Subcutaneous adipose tissue (tissue), 4 donors: Measurements from ENCODE around the gene CFAP45. TPM values are rescaled to one million over a fixed set of nuclear protein-coding genes. Genes with fewer than 3 reads are reported as not detected.

Source experiments
- total RNA-seq, 4 donors: library from RNA; depleted of rRNA; stranded (reverse); fragments of >200 nt; gene quantifications; one replicate each; pipeline ENCODE4 v1.1.0, GENCODE V29; 2016
- TF ChIP-seq, protein P1 (sequence below): fragments of 450-650 bp; IDR thresholded peaks from one replicate; pipeline ENCODE4 v1.5.1; 2016; ENCODE audit warnings: low read depth, mild to moderate bottlenecking, control low read depth, antibody characterized with exemption, moderate library complexity

The CFAP45 gene
- total RNA-seq, 4 donors from 2014 or later: 0.85 to 1.3 TPM; not detected in 2

DNA sequence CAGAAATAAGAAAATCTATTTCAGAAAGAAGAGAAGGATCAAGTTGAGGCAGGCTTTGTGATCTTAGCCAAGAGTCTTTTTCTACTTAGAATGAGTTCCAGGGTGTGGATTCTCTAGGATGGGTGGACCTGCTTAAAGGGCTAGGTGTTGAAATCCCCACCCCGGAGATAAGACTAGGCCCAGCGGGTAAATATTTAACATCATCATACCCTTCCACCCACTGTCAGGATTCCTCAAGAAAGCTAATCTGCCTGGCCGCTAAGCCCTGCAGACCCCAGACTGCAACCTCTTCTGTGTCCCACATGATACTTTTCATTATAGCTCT lies 39.7 kb upstream of the CFAP45 start:
- TF ChIP-seq, protein P1, sequence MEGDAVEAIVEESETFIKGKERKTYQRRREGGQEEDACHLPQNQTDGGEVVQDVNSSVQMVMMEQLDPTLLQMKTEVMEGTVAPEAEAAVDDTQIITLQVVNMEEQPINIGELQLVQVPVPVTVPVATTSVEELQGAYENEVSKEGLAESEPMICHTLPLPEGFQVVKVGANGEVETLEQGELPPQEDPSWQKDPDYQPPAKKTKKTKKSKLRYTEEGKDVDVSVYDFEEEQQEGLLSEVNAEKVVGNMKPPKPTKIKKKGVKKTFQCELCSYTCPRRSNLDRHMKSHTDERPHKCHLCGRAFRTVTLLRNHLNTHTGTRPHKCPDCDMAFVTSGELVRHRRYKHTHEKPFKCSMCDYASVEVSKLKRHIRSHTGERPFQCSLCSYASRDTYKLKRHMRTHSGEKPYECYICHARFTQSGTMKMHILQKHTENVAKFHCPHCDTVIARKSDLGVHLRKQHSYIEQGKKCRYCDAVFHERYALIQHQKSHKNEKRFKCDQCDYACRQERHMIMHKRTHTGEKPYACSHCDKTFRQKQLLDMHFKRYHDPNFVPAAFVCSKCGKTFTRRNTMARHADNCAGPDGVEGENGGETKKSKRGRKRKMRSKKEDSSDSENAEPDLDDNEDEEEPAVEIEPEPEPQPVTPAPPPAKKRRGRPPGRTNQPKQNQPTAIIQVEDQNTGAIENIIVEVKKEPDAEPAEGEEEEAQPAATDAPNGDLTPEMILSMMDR: no peak

DNA sequence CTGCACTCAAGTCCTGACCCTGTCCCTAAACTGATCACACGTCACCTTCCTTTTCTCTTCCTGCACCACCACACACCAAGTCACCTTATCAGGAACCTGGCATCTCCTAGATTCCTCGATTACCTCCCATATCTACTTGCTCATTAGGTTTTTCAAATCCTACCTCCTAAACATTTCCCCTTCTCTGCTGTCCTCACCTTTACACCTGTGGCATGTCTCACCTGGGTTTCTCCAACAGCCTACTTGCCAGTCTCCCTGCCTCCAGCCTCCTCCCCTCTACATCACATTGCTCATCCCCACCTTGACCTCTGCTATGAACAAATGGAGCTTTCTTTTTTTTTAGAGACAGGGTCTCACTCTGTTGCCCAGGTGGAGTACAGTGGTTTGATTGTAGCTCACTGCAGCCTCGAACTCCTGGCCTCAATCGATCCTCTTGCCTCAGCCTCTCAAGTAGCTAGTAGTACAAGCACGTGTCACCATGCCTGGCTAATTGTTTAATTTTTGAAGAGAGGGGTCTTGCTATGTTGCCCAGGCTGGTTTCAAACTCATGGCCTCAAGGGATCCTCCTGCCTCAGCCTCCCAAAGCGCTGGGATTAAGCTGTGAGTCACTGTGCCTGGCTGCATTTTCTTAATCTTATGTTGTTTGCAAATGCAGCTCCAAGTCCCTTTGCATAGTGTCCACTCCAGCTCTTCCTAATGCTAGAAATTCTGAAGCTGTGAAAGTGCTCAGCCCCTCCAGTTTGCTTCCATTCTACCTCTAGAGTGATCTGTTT lies 39.1 kb upstream of the CFAP45 start:
- TF ChIP-seq, protein P1: no peak

DNA sequence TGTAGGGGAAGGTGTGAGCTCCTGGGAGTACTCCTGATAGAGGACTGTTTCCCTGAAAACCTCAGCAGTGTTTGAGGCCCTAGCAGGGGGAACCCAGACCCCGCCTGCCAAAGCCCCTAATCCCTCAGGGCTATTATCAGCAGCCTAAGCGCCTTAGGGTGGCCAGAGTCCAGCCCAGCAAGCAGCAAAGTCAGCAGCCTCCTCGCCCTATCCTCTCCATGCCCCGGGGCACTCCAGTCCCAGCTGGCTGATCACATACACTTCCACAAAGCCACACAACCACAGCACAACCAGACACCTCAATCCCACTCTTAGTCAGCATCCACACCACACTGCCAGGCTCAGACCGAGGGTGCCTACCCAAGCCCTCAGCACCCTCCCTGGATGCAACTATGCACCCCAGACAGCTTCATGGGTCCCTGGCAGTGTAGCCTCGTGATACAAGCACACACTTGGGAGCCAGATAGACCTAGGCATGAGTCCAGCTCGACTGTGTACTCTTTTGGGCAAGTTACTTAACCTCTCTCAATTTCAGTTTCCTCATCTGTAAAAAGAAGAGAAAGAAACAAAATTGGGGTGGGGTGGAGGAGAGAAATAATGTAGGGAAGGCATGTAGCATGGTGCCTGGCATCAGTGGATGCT lies 38.4 kb upstream of the CFAP45 start:
- TF ChIP-seq, protein P1: no peak

DNA sequence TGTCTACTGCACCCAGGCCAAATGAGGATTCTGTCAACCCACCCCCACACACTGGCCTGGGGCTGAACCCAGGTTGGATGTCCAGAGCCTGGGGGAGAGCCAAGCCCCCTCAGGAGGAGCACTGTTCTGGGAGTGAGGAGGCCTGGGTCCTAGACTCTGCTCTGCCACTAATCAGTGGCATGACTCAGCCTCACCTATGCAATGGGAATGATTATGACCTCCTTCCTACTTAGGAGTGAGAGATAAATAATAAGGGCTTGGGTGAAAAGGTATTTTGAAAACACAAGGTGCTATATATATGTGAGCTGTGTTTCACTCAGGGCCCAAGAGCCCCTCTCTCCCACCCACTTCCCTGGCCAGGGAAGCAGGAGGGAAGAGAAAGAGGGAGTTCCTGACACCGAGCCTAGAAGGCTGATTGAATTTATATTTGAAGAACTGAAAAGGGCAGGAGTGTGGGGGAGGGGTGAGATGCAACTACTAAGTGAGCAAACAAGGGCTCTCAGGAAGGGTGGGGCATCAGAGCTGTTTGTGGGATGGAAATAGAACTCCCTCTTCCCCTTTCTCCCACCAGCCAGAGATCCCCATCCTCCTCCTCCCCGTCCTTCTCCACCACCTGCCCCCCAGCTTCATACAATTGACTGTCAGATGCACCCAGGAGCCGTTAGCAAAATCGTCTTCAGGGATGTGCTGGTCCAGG lies 37.2 kb upstream of the CFAP45 start:
- TF ChIP-seq, protein P1: no peak

DNA sequence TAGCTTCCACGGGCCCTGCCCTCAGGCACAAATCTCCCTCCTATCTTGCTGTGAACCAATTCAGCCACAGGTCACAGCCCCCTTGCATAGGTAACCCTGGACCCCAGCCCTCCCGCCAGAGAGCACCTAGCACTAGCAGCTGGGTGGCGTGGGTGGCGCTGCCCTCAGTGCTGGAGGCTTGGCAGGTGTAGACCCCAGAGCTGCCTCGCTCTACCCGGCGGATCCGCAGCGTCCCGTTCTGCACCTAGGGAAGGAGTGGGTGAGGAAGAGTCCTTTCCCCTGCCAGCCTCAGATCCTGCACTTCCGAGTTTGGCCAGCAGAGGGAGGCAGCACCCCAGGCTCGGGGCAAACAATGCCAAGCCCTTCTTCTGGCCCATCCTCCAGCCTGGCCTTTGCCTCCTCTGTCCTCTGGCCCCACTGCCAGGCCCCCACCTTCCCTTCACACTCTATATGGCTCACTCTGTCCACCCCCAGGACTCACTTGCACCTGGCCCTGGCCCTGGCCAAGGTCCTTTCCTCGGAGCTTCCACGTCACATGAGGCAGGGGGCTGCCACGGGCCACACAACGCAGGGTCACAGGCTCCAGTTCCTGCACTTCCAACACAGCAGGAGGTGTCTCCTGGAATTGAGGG lies 36.4 kb upstream of the CFAP45 start:
- TF ChIP-seq, protein P1: no peak

DNA sequence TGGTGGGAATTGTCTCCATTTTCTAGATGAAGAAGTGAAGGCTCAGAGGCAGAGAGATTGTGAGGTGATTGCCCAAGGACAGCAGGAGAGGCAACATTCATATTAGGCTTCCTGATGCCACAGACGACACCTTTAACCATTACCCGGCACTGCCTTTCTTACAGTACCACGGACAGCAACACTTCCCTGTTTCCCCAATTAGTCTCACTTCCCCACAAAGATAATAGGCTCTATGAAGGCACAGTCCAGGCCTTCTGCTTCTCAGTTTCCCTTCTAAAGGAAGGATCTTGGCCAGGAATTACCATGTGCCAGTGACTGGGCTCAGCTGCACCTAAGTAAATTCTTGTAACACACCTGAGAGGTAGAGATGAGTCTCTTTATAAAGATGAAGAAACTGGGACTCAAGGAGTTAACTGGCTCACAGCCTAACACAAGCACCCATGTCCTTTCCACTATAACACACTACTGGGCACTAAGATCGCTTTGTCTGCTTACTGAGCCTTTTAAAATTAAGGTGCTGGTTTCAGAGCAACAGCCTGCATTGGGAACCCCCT lies 35.8 kb upstream of the CFAP45 start:
- TF ChIP-seq, protein P1: no peak
